Measurements from ENCODE around the gene KRT2. TPM values are rescaled to one million over a fixed set of nuclear protein-coding genes. Genes with fewer than 3 reads are reported as not detected.

The KRT2 gene
- not detected in 2 replicates for polyA plus RNA-seq (2013)

DNA sequence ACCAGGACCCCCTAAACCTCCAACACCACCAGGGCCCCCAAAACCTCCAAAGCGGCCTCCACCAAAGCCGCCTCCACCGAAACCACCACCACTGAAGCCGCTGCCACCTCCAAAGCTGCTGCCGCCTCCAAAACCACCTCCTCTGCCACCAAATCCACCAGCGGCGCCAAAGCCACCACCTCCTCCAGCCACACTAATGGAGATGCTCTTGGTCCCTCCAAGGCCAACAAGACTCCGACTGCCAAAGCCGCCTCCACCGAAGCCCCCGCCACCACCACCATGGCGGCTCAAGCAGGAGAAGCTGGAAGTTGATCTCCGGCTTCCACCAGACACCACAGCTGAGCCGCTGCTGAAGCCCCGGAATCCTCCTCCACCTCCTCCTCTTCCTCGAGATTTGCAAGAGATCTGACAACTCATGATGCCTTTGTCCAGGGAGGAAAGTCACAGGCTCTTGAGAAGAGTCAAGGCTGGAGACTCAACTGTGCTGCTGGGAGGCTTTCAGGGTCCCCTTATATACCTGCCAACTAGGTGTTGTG is at the start of gene KRT2:
Gene KRT2 (minus strand): TSS at position 486 of the 536 bp plus-strand sequence. CDS start 69 bp downstream, at position 417.
- Histone ChIP-seq H3K79me2 (ENCODE audit: control insufficient read depth, insufficient read depth, low read length, poor library complexity) (no peaks in the 10 kb centered on the region), H4K12ac (ENCODE audit: low read depth, low read length) (no peak within 1 kb of the TSS), H2BK12ac (ENCODE audit: low read length) (no peak within 1 kb of the TSS), H2BK120ac (ENCODE audit: insufficient read depth, low read length, poor library complexity) (no peak within 1 kb of the TSS), H3K4me3 (ENCODE audit: low read depth, low read length) (no peak within 1 kb of the TSS), H2AFZ (ENCODE audit: insufficient read depth, low read length, poor library complexity) (no peak within 1 kb of the TSS), H4K91ac (ENCODE audit: low read depth, low read length) (no peak within 1 kb of the TSS), H3K4me1 (ENCODE audit: control insufficient read depth in 1 of 2, insufficient read depth in 2 of 2, low read length in 2 of 2) (peaks cover 2 to 9% of the 10 kb centered on the region in 2 experiments), H3K27ac (ENCODE audit: low read depth, low read length) (no peak within 1 kb of the TSS), H3K9ac (ENCODE audit: low read length) (no peak within 1 kb of the TSS), H3K36me3 (ENCODE audit: control insufficient read depth in 1 of 2, insufficient read depth in 2 of 2, low read length in 2 of 2) (no peaks in the 10 kb centered on the region), H3K4me2 (ENCODE audit: low read length) (no peak within 1 kb of the TSS), H3K9me3 (ENCODE audit: insufficient read depth, low read depth, low read length) (peaks cover 2% of the 10 kb centered on the region), H3K79me1 (ENCODE audit: low read length) (no peaks in the 10 kb centered on the region), H3K18ac (ENCODE audit: low read length) (no peak within 1 kb of the TSS), H3K4ac (ENCODE audit: low read depth, low read length) (no peak within 1 kb of the TSS), H2AK5ac (ENCODE audit: low read length) (no peak within 1 kb of the TSS), H4K8ac (ENCODE audit: low read depth, low read length) (no peak within 1 kb of the TSS), H3K14ac (ENCODE audit: low read length) (no peak within 1 kb of the TSS), H3K27me3 (ENCODE audit: insufficient read depth, low read length) (no peaks in the 10 kb centered on the region), H2BK5ac (ENCODE audit: low read depth, low read length, poor library complexity) (no peak within 1 kb of the TSS), H3K23ac (ENCODE audit: low read length) (no peak within 1 kb of the TSS)
- DNase-seq = no peak
- no CpG with 5 or more reads among the region's 16 CpGs for WGBS (ENCODE audit: extremely low coverage, insufficient coverage, insufficient read length)

- no peak overlapping the region for H3K27ac ChIP-seq (ENCODE audit: low read depth, low read length)
- no peak overlapping the region for H2BK120ac ChIP-seq (ENCODE audit: insufficient read depth, low read length, poor library complexity)
- H2AK5ac ChIP-seq (ENCODE audit: low read length) = no peak overlapping the region
- no peak overlapping the region for H4K91ac ChIP-seq (ENCODE audit: low read depth, low read length)
- no peak overlapping the region for H3K4me3 ChIP-seq (ENCODE audit: low read depth, low read length)
- no peak overlapping the region for H4K8ac ChIP-seq (ENCODE audit: low read depth, low read length)
- H3K9me3 ChIP-seq (ENCODE audit: insufficient read depth, low read depth, low read length) = no peaks in the 10 kb centered on the region
- H2BK5ac ChIP-seq (ENCODE audit: low read depth, low read length, poor library complexity) = no peak overlapping the region
- no peak overlapping the region for H3K14ac ChIP-seq (ENCODE audit: low read length)
- no peaks in the 10 kb centered on the region for H3K4me1 ChIP-seq (ENCODE audit: control insufficient read depth in 1 of 2, insufficient read depth in 2 of 2, low read length in 2 of 2)
- no peak overlapping the region for H3K18ac ChIP-seq (ENCODE audit: low read length)
- no peak overlapping the region for H4K12ac ChIP-seq (ENCODE audit: low read depth, low read length)
- no peak overlapping the region for H2AFZ ChIP-seq (ENCODE audit: insufficient read depth, low read length, poor library complexity)
- H3K4ac ChIP-seq (ENCODE audit: low read depth, low read length) = no peak overlapping the region
- H3K9ac ChIP-seq (ENCODE audit: low read length) = no peak overlapping the region
- no peak for DNase-seq
- no peak overlapping the region for H3K23ac ChIP-seq (ENCODE audit: low read length)
- H3K36me3 ChIP-seq (ENCODE audit: control insufficient read depth in 1 of 2, insufficient read depth in 2 of 2, low read length in 2 of 2) = no peaks in the 10 kb centered on the region
- no peaks in the 10 kb centered on the region for H3K27me3 ChIP-seq (ENCODE audit: insufficient read depth, low read length)
- no peaks in the 10 kb centered on the region for H3K79me2 ChIP-seq (ENCODE audit: control insufficient read depth, insufficient read depth, low read length, poor library complexity)
- no CpG with 5 or more reads among the region's 12 CpGs for WGBS (ENCODE audit: extremely low coverage, insufficient coverage, insufficient read length)
- no peak overlapping the region for H2BK12ac ChIP-seq (ENCODE audit: low read length)
- H3K79me1 ChIP-seq (ENCODE audit: low read length) = no peaks in the 10 kb centered on the region
- H3K4me2 ChIP-seq (ENCODE audit: low read length) = no peak overlapping the region
These were observed 49.3 kb upstream of the KRT2 start for GRCh38 chr12:52701281-52701680.

GRCh38 chr12:52699960-52700359 is 47.9 kb upstream of the KRT2 start:
- no peaks in the 10 kb centered on the region for H3K36me3 ChIP-seq (ENCODE audit: control insufficient read depth in 1 of 2, insufficient read depth in 2 of 2, low read length in 2 of 2)
- H4K12ac ChIP-seq (ENCODE audit: low read depth, low read length) = no peak overlapping the region
- H3K9me3 ChIP-seq (ENCODE audit: insufficient read depth, low read depth, low read length) = no peaks in the 10 kb centered on the region
- H4K8ac ChIP-seq (ENCODE audit: low read depth, low read length) = no peak overlapping the region
- H2AK5ac ChIP-seq (ENCODE audit: low read length) = no peak overlapping the region
- H2BK5ac ChIP-seq (ENCODE audit: low read depth, low read length, poor library complexity) = no peak overlapping the region
- H3K27ac ChIP-seq (ENCODE audit: low read depth, low read length) = no peak overlapping the region
- DNase-seq = no peak
- no peaks in the 10 kb centered on the region for H3K79me2 ChIP-seq (ENCODE audit: control insufficient read depth, insufficient read depth, low read length, poor library complexity)
- H3K79me1 ChIP-seq (ENCODE audit: low read length) = no peaks in the 10 kb centered on the region
- no peak overlapping the region for H3K4me2 ChIP-seq (ENCODE audit: low read length)
- no peak overlapping the region for H3K23ac ChIP-seq (ENCODE audit: low read length)
- no peak overlapping the region for H3K4me3 ChIP-seq (ENCODE audit: low read depth, low read length)
- no CpG with 5 or more reads among the region's 2 CpGs for WGBS (ENCODE audit: extremely low coverage, insufficient coverage, insufficient read length)
- H2BK12ac ChIP-seq (ENCODE audit: low read length) = no peak overlapping the region
- no peaks in the 10 kb centered on the region for H3K4me1 ChIP-seq (ENCODE audit: control insufficient read depth in 1 of 2, insufficient read depth in 2 of 2, low read length in 2 of 2)
- no peak overlapping the region for H3K9ac ChIP-seq (ENCODE audit: low read length)
- no peak overlapping the region for H3K18ac ChIP-seq (ENCODE audit: low read length)
- no peak overlapping the region for H4K91ac ChIP-seq (ENCODE audit: low read depth, low read length)
- H3K27me3 ChIP-seq (ENCODE audit: insufficient read depth, low read length) = no peaks in the 10 kb centered on the region
- H2BK120ac ChIP-seq (ENCODE audit: insufficient read depth, low read length, poor library complexity) = no peak overlapping the region
- no peak overlapping the region for H2AFZ ChIP-seq (ENCODE audit: insufficient read depth, low read length, poor library complexity)
- no peak overlapping the region for H3K14ac ChIP-seq (ENCODE audit: low read length)
- H3K4ac ChIP-seq (ENCODE audit: low read depth, low read length) = no peak overlapping the region

DNA sequence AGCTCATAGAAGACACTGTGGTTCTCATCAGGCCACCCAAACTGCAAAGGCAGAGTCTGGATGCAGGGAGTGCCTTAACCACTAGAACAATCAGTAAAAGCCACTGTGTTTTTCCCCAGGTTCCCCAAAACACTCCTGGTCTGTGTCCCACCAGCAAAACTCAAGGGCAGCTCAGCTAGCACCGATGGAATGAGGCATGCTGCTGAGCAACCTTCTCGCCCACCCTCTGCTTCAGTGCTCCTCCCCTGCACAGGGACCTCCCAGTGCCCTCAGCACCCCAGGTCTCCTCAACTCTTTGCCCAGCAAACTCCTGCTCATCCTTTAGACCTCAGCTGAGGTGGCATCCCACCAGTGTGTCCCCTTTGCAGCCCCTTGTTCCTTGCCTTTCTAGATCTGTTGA is 47.4 kb upstream of the KRT2 start:
- no peak overlapping the region for H2BK12ac ChIP-seq (ENCODE audit: low read length)
- no peak overlapping the region for H4K91ac ChIP-seq (ENCODE audit: low read depth, low read length)
- H3K14ac ChIP-seq (ENCODE audit: low read length) = no peak overlapping the region
- no peak overlapping the region for H4K12ac ChIP-seq (ENCODE audit: low read depth, low read length)
- no peak for DNase-seq
- H3K27me3 ChIP-seq (ENCODE audit: insufficient read depth, low read length) = no peaks in the 10 kb centered on the region
- H3K4ac ChIP-seq (ENCODE audit: low read depth, low read length) = no peak overlapping the region
- no peak overlapping the region for H2AK5ac ChIP-seq (ENCODE audit: low read length)
- no peaks in the 10 kb centered on the region for H3K79me2 ChIP-seq (ENCODE audit: control insufficient read depth, insufficient read depth, low read length, poor library complexity)
- no peak overlapping the region for H2BK120ac ChIP-seq (ENCODE audit: insufficient read depth, low read length, poor library complexity)
- H3K9me3 ChIP-seq (ENCODE audit: insufficient read depth, low read depth, low read length) = no peaks in the 10 kb centered on the region
- H3K4me2 ChIP-seq (ENCODE audit: low read length) = no peak overlapping the region
- H3K4me1 ChIP-seq (ENCODE audit: control insufficient read depth in 1 of 2, insufficient read depth in 2 of 2, low read length in 2 of 2) = no peaks in the 10 kb centered on the region
- no peaks in the 10 kb centered on the region for H3K79me1 ChIP-seq (ENCODE audit: low read length)
- H2BK5ac ChIP-seq (ENCODE audit: low read depth, low read length, poor library complexity) = no peak overlapping the region
- H3K36me3 ChIP-seq (ENCODE audit: control insufficient read depth in 1 of 2, insufficient read depth in 2 of 2, low read length in 2 of 2) = no peaks in the 10 kb centered on the region
- no peak overlapping the region for H3K27ac ChIP-seq (ENCODE audit: low read depth, low read length)
- H2AFZ ChIP-seq (ENCODE audit: insufficient read depth, low read length, poor library complexity) = no peak overlapping the region
- no CpG with 5 or more reads among the region's 2 CpGs for WGBS (ENCODE audit: extremely low coverage, insufficient coverage, insufficient read length)
- no peak overlapping the region for H4K8ac ChIP-seq (ENCODE audit: low read depth, low read length)
- H3K18ac ChIP-seq (ENCODE audit: low read length) = no peak overlapping the region
- no peak overlapping the region for H3K23ac ChIP-seq (ENCODE audit: low read length)
- no peak overlapping the region for H3K9ac ChIP-seq (ENCODE audit: low read length)
- no peak overlapping the region for H3K4me3 ChIP-seq (ENCODE audit: low read depth, low read length)
